ENCODE data around the gene TDRD10.

Gene TDRD10

DNA sequence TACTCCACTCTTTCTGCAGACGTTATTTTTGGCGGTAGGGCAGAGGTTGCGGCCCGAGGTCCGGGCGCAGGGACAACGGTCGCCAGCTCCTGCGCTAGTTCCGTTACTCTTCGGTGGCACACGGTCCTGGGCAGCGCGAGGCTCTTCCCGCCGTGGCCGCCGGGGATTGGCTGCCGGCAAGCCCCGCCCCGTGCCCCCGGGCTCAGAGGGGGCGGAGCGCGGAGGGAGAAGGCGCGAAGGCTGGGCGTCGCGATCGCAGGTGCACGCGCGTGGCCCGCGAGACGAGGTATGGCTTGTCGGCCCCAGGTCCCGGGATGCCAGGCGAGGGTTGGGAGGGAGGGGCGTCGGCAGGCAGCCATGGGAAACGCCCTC, 711 bp downstream of the TDRD10 start:
- Histone ChIP-seq H3K4me1 (ENCODE audit: control extremely low read depth in 1 of 4, control insufficient read depth in 4 of 4, insufficient read depth in 4 of 4, low read length in 3 of 4) (peaks cover 0 to 18% (median 10%) of the 10 kb centered on the region in 4 experiments), H3K27me3 (replicated peaks in 2 of 5; ENCODE audit: control insufficient read depth in 4 of 5, insufficient read depth in 5 of 5, low read length in 4 of 5) (peaks cover 9 to 50% (median 24%) of the 10 kb centered on the region in 5 experiments)
- CTCF ChIA-PET = interaction anchor here (1.5 kb wide), 1 partner anchor 73 kb away, joined by 4 read pairs; no protein-coding TSS in a partner anchor

DNA sequence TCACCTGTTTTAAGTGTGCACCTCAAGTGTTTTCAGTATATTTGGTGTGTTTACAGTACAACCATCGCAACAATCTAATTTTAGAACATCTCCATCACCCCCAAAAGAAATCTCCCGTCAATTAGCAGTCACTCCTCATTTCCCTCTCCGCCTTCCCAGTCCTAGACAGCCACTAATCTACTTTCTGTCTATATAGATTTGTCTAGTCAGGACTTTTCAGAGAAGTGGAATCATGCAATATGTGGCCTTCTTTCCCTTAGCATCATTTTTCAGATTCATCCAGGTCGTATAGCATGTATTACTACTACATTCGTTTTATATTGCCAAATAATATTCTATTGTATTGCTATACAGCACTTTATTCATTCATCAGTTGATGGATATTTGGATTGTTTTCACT, 1.9 kb downstream of the TDRD10 start:
- H3K27me3 ChIP-seq (replicated peaks in 2 of 5; ENCODE audit: control insufficient read depth in 4 of 5, insufficient read depth in 5 of 5, low read length in 4 of 5) = peaks cover 9 to 50% (median 24%) of the 10 kb centered on the region in 5 experiments
- DNase-seq = no peak
- H3K4me3 ChIP-seq (ENCODE audit: control insufficient read depth in 1 of 7, extremely low read depth in 1 of 7, insufficient read depth in 4 of 7, low read depth in 2 of 7, low read length in 6 of 7) = no peak overlapping the region
- ChIA-PET POLR2A (no interaction called here), CTCF (interaction anchor here (1.5 kb wide), 1 partner anchor 74 kb away, joined by 4 read pairs; no protein-coding TSS in a partner anchor)
- peaks cover 0 to 7% (median 2%) of the 10 kb centered on the region in 5 experiments for H3K9me3 ChIP-seq (ENCODE audit: control extremely low read depth in 1 of 5, control insufficient read depth in 4 of 5, insufficient read depth in 2 of 5, low read depth in 1 of 5, low read length in 4 of 5)
- no peaks in the 10 kb centered on the region for H3K36me3 ChIP-seq (ENCODE audit: control insufficient read depth in 4 of 4, insufficient read depth in 4 of 4, low read length in 3 of 4)
- H3K27ac ChIP-seq (ENCODE audit: insufficient read depth in 1 of 2, low read depth in 1 of 2, low read length in 2 of 2, poor library complexity in 1 of 2, severe bottlenecking in 2 of 2) = no peak overlapping the region
- peaks cover 0 to 17% (median 10%) of the 10 kb centered on the region in 4 experiments for H3K4me1 ChIP-seq (ENCODE audit: control extremely low read depth in 1 of 4, control insufficient read depth in 4 of 4, insufficient read depth in 4 of 4, low read length in 3 of 4)
- 100% methylated on average over 2 of the region's 5 CpGs for WGBS (ENCODE audit: insufficient coverage)

More for the DNA sequence above, 711 bp downstream of the TDRD10 start:
- Histone ChIP-seq H3K27ac (ENCODE audit: insufficient read depth in 1 of 2, low read depth in 1 of 2, low read length in 2 of 2, poor library complexity in 1 of 2, severe bottlenecking in 2 of 2) (no peak overlapping the region), H3K36me3 (ENCODE audit: control insufficient read depth in 4 of 4, insufficient read depth in 4 of 4, low read length in 3 of 4) (no peaks in the 10 kb centered on the region), H3K9me3 (ENCODE audit: control extremely low read depth in 1 of 5, control insufficient read depth in 4 of 5, insufficient read depth in 2 of 5, low read depth in 1 of 5, low read length in 4 of 5) (peaks cover 0 to 7% (median 2%) of the 10 kb centered on the region in 5 experiments), H3K4me3 (ENCODE audit: control insufficient read depth in 1 of 7, extremely low read depth in 1 of 7, insufficient read depth in 4 of 7, low read depth in 2 of 7, low read length in 6 of 7) (peak overlapping the region in 4 of 7 experiments; percentile 32 to 63 (median 59))
- no peak for DNase-seq
- WGBS (ENCODE audit: insufficient coverage) = 17% methylated on average over 36 of the region's 43 CpGs
- POLR2A ChIA-PET = no interaction called here

DNA sequence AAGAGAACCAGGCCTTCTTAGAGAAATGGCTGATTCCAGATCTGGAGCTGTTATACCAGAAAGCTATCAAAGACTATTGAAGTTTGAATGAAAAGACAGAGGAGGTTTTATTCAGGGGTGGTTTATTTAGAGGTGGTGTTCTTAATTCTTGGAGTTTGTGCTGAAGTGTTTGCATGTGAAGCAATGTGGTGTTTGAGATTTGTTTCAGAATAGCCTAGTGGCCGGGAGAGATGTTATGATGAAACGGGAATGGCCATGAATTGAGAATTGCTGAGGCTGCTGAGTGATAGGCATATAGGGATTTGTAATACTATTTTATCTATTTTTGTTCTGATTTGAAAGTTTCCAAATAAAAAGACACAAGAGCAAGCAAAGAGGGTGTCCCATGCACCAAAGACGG, 10.7 kb downstream of the TDRD10 start:
- no peaks in the 10 kb centered on the region for H3K4me1 ChIP-seq (ENCODE audit: control extremely low read depth in 1 of 4, control insufficient read depth in 4 of 4, insufficient read depth in 4 of 4, low read length in 3 of 4)
- ChIA-PET CTCF (interaction anchor here (1.2 kb wide), 1 partner anchor 32 kb away, joined by 3 read pairs; no protein-coding TSS in a partner anchor), POLR2A (no interaction called here)
- H3K27ac ChIP-seq (ENCODE audit: insufficient read depth in 1 of 2, low read depth in 1 of 2, low read length in 2 of 2, poor library complexity in 1 of 2, severe bottlenecking in 2 of 2) = no peak overlapping the region
- H3K27me3 ChIP-seq (replicated peaks in 2 of 5; ENCODE audit: control insufficient read depth in 4 of 5, insufficient read depth in 5 of 5, low read length in 4 of 5) = peaks cover 0 to 2% (median 0%) of the 10 kb centered on the region in 5 experiments
- WGBS (ENCODE audit: insufficient coverage) = 100% methylated on average over 1 of the region's 3 CpGs
- H3K9me3 ChIP-seq (ENCODE audit: control extremely low read depth in 1 of 5, control insufficient read depth in 4 of 5, insufficient read depth in 2 of 5, low read depth in 1 of 5, low read length in 4 of 5) = no peaks in the 10 kb centered on the region
- DNase-seq = no peak
- H3K36me3 ChIP-seq (ENCODE audit: control insufficient read depth in 4 of 4, insufficient read depth in 4 of 4, low read length in 3 of 4) = no peaks in the 10 kb centered on the region
- H3K4me3 ChIP-seq (ENCODE audit: control insufficient read depth in 1 of 7, extremely low read depth in 1 of 7, insufficient read depth in 4 of 7, low read depth in 2 of 7, low read length in 6 of 7) = no peak overlapping the region

- Histone ChIP-seq H3K27ac (ENCODE audit: insufficient read depth in 1 of 2, low read depth in 1 of 2, low read length in 2 of 2, poor library complexity in 1 of 2, severe bottlenecking in 2 of 2) (no peak overlapping the region), H3K4me1 (ENCODE audit: control extremely low read depth in 1 of 4, control insufficient read depth in 4 of 4, insufficient read depth in 4 of 4, low read length in 3 of 4) (no peaks in the 10 kb centered on the region), H3K27me3 (replicated peaks in 2 of 5; ENCODE audit: control insufficient read depth in 4 of 5, insufficient read depth in 5 of 5, low read length in 4 of 5) (no peaks in the 10 kb centered on the region), H3K4me3 (ENCODE audit: control insufficient read depth in 1 of 7, extremely low read depth in 1 of 7, insufficient read depth in 4 of 7, low read depth in 2 of 7, low read length in 6 of 7) (no peak overlapping the region), H3K36me3 (ENCODE audit: control insufficient read depth in 4 of 4, insufficient read depth in 4 of 4, low read length in 3 of 4) (no peaks in the 10 kb centered on the region), H3K9me3 (ENCODE audit: control extremely low read depth in 1 of 5, control insufficient read depth in 4 of 5, insufficient read depth in 2 of 5, low read depth in 1 of 5, low read length in 4 of 5) (no peaks in the 10 kb centered on the region)
- ChIA-PET POLR2A (no interaction called here), CTCF (interaction anchor here (1.0 kb wide), 1 partner anchor 9 kb away, joined by 4 read pairs; no protein-coding TSS in a partner anchor)
- DNase-seq = no peak
- 98% methylated on average over 6 of the region's 7 CpGs for WGBS (ENCODE audit: insufficient coverage)
These were observed 12.1 kb downstream of the TDRD10 start for GRCh38 chr1:154514066-154514553.

GRCh38 chr1:154517661-154518060, 15.6 kb downstream of the TDRD10 start:
- H3K4me3 ChIP-seq (ENCODE audit: control insufficient read depth in 1 of 7, extremely low read depth in 1 of 7, insufficient read depth in 4 of 7, low read depth in 2 of 7, low read length in 6 of 7) = no peak overlapping the region
- no peaks in the 10 kb centered on the region for H3K36me3 ChIP-seq (ENCODE audit: control insufficient read depth in 4 of 4, insufficient read depth in 4 of 4, low read length in 3 of 4)
- CTCF ChIA-PET = interaction anchor here (1.1 to 2.2 kb wide), 2 partner anchors 21 to 29 kb away, joined by 5 to 9 read pairs; no protein-coding TSS in a partner anchor
- no peaks in the 10 kb centered on the region for H3K9me3 ChIP-seq (ENCODE audit: control extremely low read depth in 1 of 5, control insufficient read depth in 4 of 5, insufficient read depth in 2 of 5, low read depth in 1 of 5, low read length in 4 of 5)
- H3K4me1 ChIP-seq (ENCODE audit: control extremely low read depth in 1 of 4, control insufficient read depth in 4 of 4, insufficient read depth in 4 of 4, low read length in 3 of 4) = no peaks in the 10 kb centered on the region
- H3K27me3 ChIP-seq (replicated peaks in 2 of 5; ENCODE audit: control insufficient read depth in 4 of 5, insufficient read depth in 5 of 5, low read length in 4 of 5) = no peaks in the 10 kb centered on the region
- DNase-seq = no peak
- WGBS (ENCODE audit: insufficient coverage) = 98% methylated on average over 11 of the region's 11 CpGs
- H3K27ac ChIP-seq (ENCODE audit: insufficient read depth in 1 of 2, low read depth in 1 of 2, low read length in 2 of 2, poor library complexity in 1 of 2, severe bottlenecking in 2 of 2) = no peak overlapping the region
- POLR2A ChIA-PET = no interaction called here

DNA sequence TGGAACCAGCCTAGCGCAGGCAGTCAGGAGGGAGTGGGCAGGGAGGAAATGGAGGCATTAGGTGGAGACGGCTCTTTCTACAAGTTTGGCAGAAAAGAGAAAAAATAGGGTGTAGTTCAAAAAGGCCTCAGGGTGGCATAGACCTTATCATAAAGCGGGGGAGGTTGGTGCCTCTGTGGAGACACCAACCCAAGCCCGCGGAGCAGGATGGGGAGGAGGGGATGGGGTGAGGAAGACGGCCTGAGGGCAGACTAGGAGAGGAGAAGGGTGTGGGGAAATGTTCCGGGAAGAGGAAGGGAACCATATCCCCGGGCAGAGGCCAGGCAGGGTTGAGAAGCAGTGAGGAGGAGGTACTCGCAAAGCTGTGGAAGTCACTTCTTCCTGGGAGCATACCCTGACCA, 17.6 kb downstream of the TDRD10 start:
- H3K27me3 ChIP-seq (replicated peaks in 2 of 5; ENCODE audit: control insufficient read depth in 4 of 5, insufficient read depth in 5 of 5, low read length in 4 of 5) = no peaks in the 10 kb centered on the region
- 85% methylated on average over 6 of the region's 9 CpGs for WGBS (ENCODE audit: insufficient coverage)
- ChIA-PET CTCF (no interaction called here), POLR2A (no interaction called here)
- no peak overlapping the region for H3K4me3 ChIP-seq (ENCODE audit: control insufficient read depth in 1 of 7, extremely low read depth in 1 of 7, insufficient read depth in 4 of 7, low read depth in 2 of 7, low read length in 6 of 7)
- H3K9me3 ChIP-seq (ENCODE audit: control extremely low read depth in 1 of 5, control insufficient read depth in 4 of 5, insufficient read depth in 2 of 5, low read depth in 1 of 5, low read length in 4 of 5) = no peaks in the 10 kb centered on the region
- no peaks in the 10 kb centered on the region for H3K36me3 ChIP-seq (ENCODE audit: control insufficient read depth in 4 of 4, insufficient read depth in 4 of 4, low read length in 3 of 4)
- no peak for DNase-seq
- H3K27ac ChIP-seq (ENCODE audit: insufficient read depth in 1 of 2, low read depth in 1 of 2, low read length in 2 of 2, poor library complexity in 1 of 2, severe bottlenecking in 2 of 2) = no peak overlapping the region
- H3K4me1 ChIP-seq (ENCODE audit: control extremely low read depth in 1 of 4, control insufficient read depth in 4 of 4, insufficient read depth in 4 of 4, low read length in 3 of 4) = no peaks in the 10 kb centered on the region

GRCh38 chr1:154520333-154520732, 18.3 kb downstream of the TDRD10 start:
- ChIA-PET POLR2A (no interaction called here), CTCF (interaction anchor here (1.0 kb wide), 2 partner anchors 11 to 26 kb away, joined by 3 read pairs; no protein-coding TSS in a partner anchor)
- H3K4me1 ChIP-seq (ENCODE audit: control extremely low read depth in 1 of 4, control insufficient read depth in 4 of 4, insufficient read depth in 4 of 4, low read length in 3 of 4) = peaks cover 0 to 5% (median 0%) of the 10 kb centered on the region in 4 experiments
- no peaks in the 10 kb centered on the region for H3K9me3 ChIP-seq (ENCODE audit: control extremely low read depth in 1 of 5, control insufficient read depth in 4 of 5, insufficient read depth in 2 of 5, low read depth in 1 of 5, low read length in 4 of 5)
- H3K36me3 ChIP-seq (ENCODE audit: control insufficient read depth in 4 of 4, insufficient read depth in 4 of 4, low read length in 3 of 4) = no peaks in the 10 kb centered on the region
- no peak overlapping the region for H3K4me3 ChIP-seq (ENCODE audit: control insufficient read depth in 1 of 7, extremely low read depth in 1 of 7, insufficient read depth in 4 of 7, low read depth in 2 of 7, low read length in 6 of 7)
- no peaks in the 10 kb centered on the region for H3K27me3 ChIP-seq (replicated peaks in 2 of 5; ENCODE audit: control insufficient read depth in 4 of 5, insufficient read depth in 5 of 5, low read length in 4 of 5)
- H3K27ac ChIP-seq (ENCODE audit: insufficient read depth in 1 of 2, low read depth in 1 of 2, low read length in 2 of 2, poor library complexity in 1 of 2, severe bottlenecking in 2 of 2) = no peak overlapping the region
- 93% methylated on average over 2 of the region's 3 CpGs for WGBS (ENCODE audit: insufficient coverage)
- DNase-seq = peak in 2 of 3 donors; percentile 19 to 26

Data from common myeloid progenitor, CD34-positive (primary cell).